ENCODE measurements around the gene GPN3.

GRCh38 chr12:110505332-110505731 is 37.3 kb upstream of the GPN3 start:
- TF ChIP-seq CTCF (conservative IDR thresholded peaks at IDR 0.05 in 1 of 2, IDR thresholded peaks at IDR 0.05 in 1 of 2; ENCODE audit: extremely low read depth in 1 of 2, insufficient read depth in 1 of 2, low read depth in 1 of 2, low read length in 2 of 2): no peak
- TF ChIP-seq EZH2 (IDR thresholded peaks at IDR 0.05; ENCODE audit: borderline replicate concordance, low read length): no peak

All from mammary epithelial cell (primary cell).